Measurements from ENCODE around the gene TRIM33.
A peak's percentile ranks its signal among the peaks of the same experiment; 100 is the strongest.

- TF ChIP-seq POLR2AphosphoS5 (IDR thresholded peaks at IDR 0.05) (peak; percentile 60), CTCF (IDR thresholded peaks at IDR 0.05) (peak in 3 of 4 experiments; percentile 100), POLR2A (IDR thresholded peaks at IDR 0.05) (no peak)
Measured at GRCh38 chr1:114346480-114347029, 164.4 kb downstream of the TRIM33 start.

Data from gastroesophageal sphincter (tissue), 3 donors.